Gastroesophageal sphincter (tissue), 3 donors: ENCODE measurements around the gene RBMS2.

ENCODE experiments used
- POLR2A ChIP-seq, 2 donors: fragments of 450-650 bp; IDR thresholded peaks; one replicate each; pipeline ENCODE4 v1.6.1; 2017; ENCODE audit warnings: antibody characterized with exemption in 2 of 2, mild to moderate bottlenecking in 2 of 2, moderate library complexity in 1 of 2
- TF ChIP-seq, protein P1 (sequence below), 4 experiments: fragments of 200-600 bp in 2 of 4; fragments of 450-650 bp in 2 of 4; sonication (generic) in 1 of 4; IDR thresholded peaks; one replicate each; pipeline ENCODE4 v1.5.1; 2017 to 2019; ENCODE audit warnings: antibody characterized with exemption in 4 of 4, mild to moderate bottlenecking in 2 of 4, moderate library complexity in 2 of 4

- TF ChIP-seq, protein P1, sequence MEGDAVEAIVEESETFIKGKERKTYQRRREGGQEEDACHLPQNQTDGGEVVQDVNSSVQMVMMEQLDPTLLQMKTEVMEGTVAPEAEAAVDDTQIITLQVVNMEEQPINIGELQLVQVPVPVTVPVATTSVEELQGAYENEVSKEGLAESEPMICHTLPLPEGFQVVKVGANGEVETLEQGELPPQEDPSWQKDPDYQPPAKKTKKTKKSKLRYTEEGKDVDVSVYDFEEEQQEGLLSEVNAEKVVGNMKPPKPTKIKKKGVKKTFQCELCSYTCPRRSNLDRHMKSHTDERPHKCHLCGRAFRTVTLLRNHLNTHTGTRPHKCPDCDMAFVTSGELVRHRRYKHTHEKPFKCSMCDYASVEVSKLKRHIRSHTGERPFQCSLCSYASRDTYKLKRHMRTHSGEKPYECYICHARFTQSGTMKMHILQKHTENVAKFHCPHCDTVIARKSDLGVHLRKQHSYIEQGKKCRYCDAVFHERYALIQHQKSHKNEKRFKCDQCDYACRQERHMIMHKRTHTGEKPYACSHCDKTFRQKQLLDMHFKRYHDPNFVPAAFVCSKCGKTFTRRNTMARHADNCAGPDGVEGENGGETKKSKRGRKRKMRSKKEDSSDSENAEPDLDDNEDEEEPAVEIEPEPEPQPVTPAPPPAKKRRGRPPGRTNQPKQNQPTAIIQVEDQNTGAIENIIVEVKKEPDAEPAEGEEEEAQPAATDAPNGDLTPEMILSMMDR (IDR thresholded peaks at IDR 0.05) = no peak
- no peak for TF ChIP-seq POLR2A (IDR thresholded peaks at IDR 0.05)
Measured at GRCh38 chr12:56542164-56542563, 20.5 kb downstream of the RBMS2 start.
